GM23338 (cell line): ENCODE results near the gene ABCA1. TPM values are rescaled to one million over a fixed set of nuclear protein-coding genes. Genes with fewer than 3 reads are reported as not detected.

Experiments used
- ATAC-seq: fragments of 200-7000 bp; cut with Tn5 transposase; 3 replicates; pipeline ENCODE4 v1.9.1; 2020
- DNase-seq: peaks from one replicate; pipeline ENCODE4 v3.0.0-alpha.2; 2015; ENCODE audit warnings: low spot score
- H2AFZ ChIP-seq: fragments of 200-600 bp; sonication (generic); 2 replicates; pipeline ENCODE4 v1.8.0; 2016; ENCODE audit warnings: antibody characterized with exemption, mild to moderate bottlenecking, moderate library complexity
- H3F3A ChIP-seq: fragments of 200-600 bp; sonication (generic); replicated peaks from 2 replicates; pipeline ENCODE4 v1.8.0; 2017; ENCODE audit warnings: antibody characterized with exemption, mixed run types, low read depth
- H3K27ac ChIP-seq: fragments of 200-600 bp; sonication (generic); 2 replicates; pipeline ENCODE4 v1.6.1; 2016; ENCODE audit warnings: low read depth
- H3K27me3 ChIP-seq: fragments of 200-600 bp; sonication (generic); 2 replicates; pipeline ENCODE4 v1.8.0; 2016; ENCODE audit warnings: mild to moderate bottlenecking, mixed run types, moderate library complexity; ENCODE audit not compliant: insufficient read depth
- H3K36me3 ChIP-seq: fragments of 200-600 bp; sonication (generic); 2 replicates; pipeline ENCODE4 v1.8.0; 2016; ENCODE audit warnings: mild to moderate bottlenecking; ENCODE audit not compliant: insufficient read depth
- H3K4me1 ChIP-seq: fragments of 200-600 bp; sonication (generic); 2 replicates; pipeline ENCODE4 v1.8.0; 2016; ENCODE audit warnings: mild to moderate bottlenecking, moderate library complexity; ENCODE audit not compliant: insufficient read depth
- H3K4me2 ChIP-seq: fragments of 200-600 bp; sonication (generic); 2 replicates; pipeline ENCODE4 v1.7.1; 2017; ENCODE audit warnings: mixed run types
- H3K4me3 ChIP-seq: fragments of 200-600 bp; sonication (generic); 2 replicates; pipeline ENCODE4 v1.6.1; 2016; ENCODE audit warnings: mixed run types
- H3K79me2 ChIP-seq: fragments of 200-600 bp; sonication (generic); replicated peaks from 2 replicates; pipeline ENCODE4 v1.8.0; 2017; ENCODE audit warnings: mild to moderate bottlenecking; ENCODE audit not compliant: insufficient read depth
- H3K9me2 ChIP-seq: fragments of 200-600 bp; sonication (generic); 2 replicates; pipeline ENCODE4 v1.8.0; 2017; ENCODE audit not compliant: insufficient read depth
- H4K20me1 ChIP-seq: fragments of 200-600 bp; sonication (generic); replicated peaks from 2 replicates; pipeline ENCODE4 v1.8.0; 2017; ENCODE audit warnings: mild to moderate bottlenecking; ENCODE audit not compliant: insufficient read depth
- H3K27ac Mint-ChIP-seq: 2 replicates; pipeline ENCODE4 v1.8.0; 2020; ENCODE audit warnings: inconsistent platforms, mild to moderate bottlenecking, moderate library complexity, mixed read lengths
- H3K27me3 Mint-ChIP-seq: 3 replicates; pipeline ENCODE4 v1.8.0; 2022; ENCODE audit warnings: low read depth, mild to moderate bottlenecking, moderate library complexity, mixed read lengths, inconsistent platforms; ENCODE audit not compliant: insufficient read depth, poor library complexity
- H3K36me3 Mint-ChIP-seq: 3 replicates; pipeline ENCODE4 v1.8.0; 2021; ENCODE audit warnings: low read depth, mild to moderate bottlenecking, inconsistent platforms, moderate library complexity, mixed read lengths
- H3K4me1 Mint-ChIP-seq: 3 replicates; pipeline ENCODE4 v1.8.0; 2020; ENCODE audit warnings: mild to moderate bottlenecking, inconsistent platforms, mixed read lengths
- H3K4me3 Mint-ChIP-seq: 3 replicates; pipeline ENCODE4 v1.8.0; 2021; ENCODE audit warnings: moderate library complexity, mild to moderate bottlenecking, inconsistent platforms, mixed read lengths
- H3K9me3 Mint-ChIP-seq: 3 replicates; pipeline ENCODE4 v1.8.0; 2020; ENCODE audit warnings: moderate library complexity, mild to moderate bottlenecking, inconsistent platforms, mixed read lengths
- CREB1 ChIP-seq: fragments of 250-450 bp; sonication (Bioruptor Pico); IDR thresholded peaks from 2 replicates; pipeline ENCODE4 v1.5.0; 2020; ENCODE audit warnings: low read depth, mild to moderate bottlenecking, moderate library complexity
- EZH2 ChIP-seq: fragments of 200-600 bp; sonication (generic); IDR thresholded peaks from one replicate; pipeline ENCODE4 v1.8.0; 2017; ENCODE audit warnings: antibody characterized with exemption, mild to moderate bottlenecking, low read depth; ENCODE audit not compliant: unreplicated experiment
- EZH2phosphoT487 ChIP-seq: fragments of 200-600 bp; sonication (generic); IDR thresholded peaks from one replicate; pipeline ENCODE4 v1.8.1; 2018; ENCODE audit warnings: antibody characterized with exemption; ENCODE audit not compliant: unreplicated experiment
- JUNB ChIP-seq: IDR thresholded peaks from one replicate; pipeline ENCODE4 v1.6.1; 2016; ENCODE audit warnings: antibody characterized with exemption; ENCODE audit not compliant: unreplicated experiment
- NANOG ChIP-seq: IDR thresholded peaks from 2 replicates; pipeline ENCODE4 v1.6.1; 2016; ENCODE audit warnings: antibody characterized with exemption, borderline replicate concordance
- POLR2AphosphoS5 ChIP-seq: IDR thresholded peaks from 2 replicates; pipeline ENCODE4 v1.6.1; 2016; ENCODE audit warnings: antibody characterized with exemption, low read depth
- STAT1 ChIP-seq: IDR thresholded peaks from one replicate; pipeline ENCODE4 v1.6.1; 2016; ENCODE audit warnings: antibody characterized with exemption; ENCODE audit not compliant: unreplicated experiment
- ZNF114 ChIP-seq: fragments of 250-450 bp; sonication (Bioruptor Pico); IDR thresholded peaks from 2 replicates; pipeline ENCODE4 v1.5.0; 2020; ENCODE audit warnings: mild to moderate bottlenecking, moderate library complexity
- ZNF331 ChIP-seq: fragments of 250-450 bp; sonication (Bioruptor Pico); IDR thresholded peaks from 2 replicates; pipeline ENCODE4 v1.5.0; 2020; ENCODE audit warnings: low read depth, mild to moderate bottlenecking, moderate library complexity
- polyA plus RNA-seq: library from polyadenylated mRNA; unstranded; fragments of >200 nt; fragmentation: Nextera tagmentation; extraction: Ambion mirVana; gene quantifications from 2 replicates; pipeline ENCODE4 v1.2.1, GENCODE V29; 2016
- total RNA-seq: library from RNA; depleted of rRNA; stranded (reverse); fragments of >200 nt; shearing (Covaris generic); gene quantifications from 2 replicates; pipeline ENCODE4 v1.2.3, GENCODE V29; 2014
- TF ChIP-seq, protein P1 (sequence below), 2 experiments: fragments of 200-600 bp in 1 of 2; sonication (generic) in 1 of 2; conservative IDR thresholded peaks; 2 replicates each; pipeline versions ENCODE4 v1.5.1 to v1.6.1; 2016 to 2017; ENCODE audit warnings: antibody characterized with exemption in 2 of 2, low read depth in 2 of 2, mild to moderate bottlenecking in 2 of 2, moderate library complexity in 1 of 2
- TF ChIP-seq, protein P2 (sequence below): IDR thresholded peaks from 2 replicates; pipeline ENCODE4 v1.6.1; 2016; ENCODE audit warnings: antibody characterized with exemption
- TF ChIP-seq, protein P3 (sequence below): fragments of 250-450 bp; sonication (Bioruptor Pico); IDR thresholded peaks from 2 replicates; pipeline ENCODE4 v1.5.0; 2020; ENCODE audit warnings: mild to moderate bottlenecking, moderate library complexity
- TF ChIP-seq, protein P4 (sequence below): IDR thresholded peaks from one replicate; pipeline ENCODE4 v1.6.1; 2018; ENCODE audit warnings: antibody characterized with exemption; ENCODE audit not compliant: unreplicated experiment

The ABCA1 gene
- total and polyA plus RNA-seq, 2 experiments from 2014 or later: 1.4 to 2.8 TPM

DNA sequence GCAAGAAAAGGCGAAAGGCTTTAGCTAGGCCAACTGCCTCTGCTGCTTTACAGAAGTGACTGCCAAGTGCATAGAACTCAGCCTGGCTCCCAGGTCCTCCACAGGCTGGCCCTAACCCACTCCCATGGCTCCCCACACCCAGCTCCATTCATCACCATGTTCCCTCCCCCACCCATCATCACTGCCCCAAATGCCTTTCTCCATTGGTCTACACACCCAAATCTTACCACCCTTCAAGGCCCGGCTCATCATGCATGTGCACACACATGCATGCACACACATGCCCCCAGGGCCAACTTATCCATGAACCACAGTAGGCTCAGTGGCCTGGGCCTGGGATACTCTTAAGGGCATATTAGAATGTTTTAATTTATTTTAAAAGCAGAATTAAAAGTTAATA is 44.8 kb downstream of the ABCA1 start:
- no peak overlapping the region for H3K27ac Mint-ChIP-seq
- Histone ChIP-seq H4K20me1 (no peaks in the 10 kb centered on the region), H2AFZ (no peak overlapping the region), H3K27ac (no peak overlapping the region), H3K4me1 (peaks cover 49% of the 10 kb centered on the region), H3K9me2 (no peaks in the 10 kb centered on the region), H3K27me3 (no peaks in the 10 kb centered on the region), H3K4me2 (no peak overlapping the region), H3F3A (peaks cover 7% of the 10 kb centered on the region; the same call in 1 of the 2 replicates), H3K79me2 (no peaks in the 10 kb centered on the region), H3K4me3 (no peak overlapping the region), H3K36me3 (no peaks in the 10 kb centered on the region; the same call in 1 of the 2 replicates)
- TF ChIP-seq CREB1 (CRISPR knock-in tag) (no peak), ZNF114 (CRISPR knock-in tag) (no peak), ZNF331 (CRISPR knock-in tag) (no peak), JUNB (no peak), POLR2AphosphoS5 (no peak), EZH2phosphoT487 (no peak), NANOG (no peak), STAT1 (no peak), EZH2 (no peak)
- TF ChIP-seq, protein P1, sequence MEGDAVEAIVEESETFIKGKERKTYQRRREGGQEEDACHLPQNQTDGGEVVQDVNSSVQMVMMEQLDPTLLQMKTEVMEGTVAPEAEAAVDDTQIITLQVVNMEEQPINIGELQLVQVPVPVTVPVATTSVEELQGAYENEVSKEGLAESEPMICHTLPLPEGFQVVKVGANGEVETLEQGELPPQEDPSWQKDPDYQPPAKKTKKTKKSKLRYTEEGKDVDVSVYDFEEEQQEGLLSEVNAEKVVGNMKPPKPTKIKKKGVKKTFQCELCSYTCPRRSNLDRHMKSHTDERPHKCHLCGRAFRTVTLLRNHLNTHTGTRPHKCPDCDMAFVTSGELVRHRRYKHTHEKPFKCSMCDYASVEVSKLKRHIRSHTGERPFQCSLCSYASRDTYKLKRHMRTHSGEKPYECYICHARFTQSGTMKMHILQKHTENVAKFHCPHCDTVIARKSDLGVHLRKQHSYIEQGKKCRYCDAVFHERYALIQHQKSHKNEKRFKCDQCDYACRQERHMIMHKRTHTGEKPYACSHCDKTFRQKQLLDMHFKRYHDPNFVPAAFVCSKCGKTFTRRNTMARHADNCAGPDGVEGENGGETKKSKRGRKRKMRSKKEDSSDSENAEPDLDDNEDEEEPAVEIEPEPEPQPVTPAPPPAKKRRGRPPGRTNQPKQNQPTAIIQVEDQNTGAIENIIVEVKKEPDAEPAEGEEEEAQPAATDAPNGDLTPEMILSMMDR (conservative IDR thresholded peaks at IDR 0.05; ENCODE audit: low read depth in 2 of 2): no peak
- TF ChIP-seq, protein P2, sequence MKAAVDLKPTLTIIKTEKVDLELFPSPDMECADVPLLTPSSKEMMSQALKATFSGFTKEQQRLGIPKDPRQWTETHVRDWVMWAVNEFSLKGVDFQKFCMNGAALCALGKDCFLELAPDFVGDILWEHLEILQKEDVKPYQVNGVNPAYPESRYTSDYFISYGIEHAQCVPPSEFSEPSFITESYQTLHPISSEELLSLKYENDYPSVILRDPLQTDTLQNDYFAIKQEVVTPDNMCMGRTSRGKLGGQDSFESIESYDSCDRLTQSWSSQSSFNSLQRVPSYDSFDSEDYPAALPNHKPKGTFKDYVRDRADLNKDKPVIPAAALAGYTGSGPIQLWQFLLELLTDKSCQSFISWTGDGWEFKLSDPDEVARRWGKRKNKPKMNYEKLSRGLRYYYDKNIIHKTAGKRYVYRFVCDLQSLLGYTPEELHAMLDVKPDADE: no peak
- TF ChIP-seq, protein P3, sequence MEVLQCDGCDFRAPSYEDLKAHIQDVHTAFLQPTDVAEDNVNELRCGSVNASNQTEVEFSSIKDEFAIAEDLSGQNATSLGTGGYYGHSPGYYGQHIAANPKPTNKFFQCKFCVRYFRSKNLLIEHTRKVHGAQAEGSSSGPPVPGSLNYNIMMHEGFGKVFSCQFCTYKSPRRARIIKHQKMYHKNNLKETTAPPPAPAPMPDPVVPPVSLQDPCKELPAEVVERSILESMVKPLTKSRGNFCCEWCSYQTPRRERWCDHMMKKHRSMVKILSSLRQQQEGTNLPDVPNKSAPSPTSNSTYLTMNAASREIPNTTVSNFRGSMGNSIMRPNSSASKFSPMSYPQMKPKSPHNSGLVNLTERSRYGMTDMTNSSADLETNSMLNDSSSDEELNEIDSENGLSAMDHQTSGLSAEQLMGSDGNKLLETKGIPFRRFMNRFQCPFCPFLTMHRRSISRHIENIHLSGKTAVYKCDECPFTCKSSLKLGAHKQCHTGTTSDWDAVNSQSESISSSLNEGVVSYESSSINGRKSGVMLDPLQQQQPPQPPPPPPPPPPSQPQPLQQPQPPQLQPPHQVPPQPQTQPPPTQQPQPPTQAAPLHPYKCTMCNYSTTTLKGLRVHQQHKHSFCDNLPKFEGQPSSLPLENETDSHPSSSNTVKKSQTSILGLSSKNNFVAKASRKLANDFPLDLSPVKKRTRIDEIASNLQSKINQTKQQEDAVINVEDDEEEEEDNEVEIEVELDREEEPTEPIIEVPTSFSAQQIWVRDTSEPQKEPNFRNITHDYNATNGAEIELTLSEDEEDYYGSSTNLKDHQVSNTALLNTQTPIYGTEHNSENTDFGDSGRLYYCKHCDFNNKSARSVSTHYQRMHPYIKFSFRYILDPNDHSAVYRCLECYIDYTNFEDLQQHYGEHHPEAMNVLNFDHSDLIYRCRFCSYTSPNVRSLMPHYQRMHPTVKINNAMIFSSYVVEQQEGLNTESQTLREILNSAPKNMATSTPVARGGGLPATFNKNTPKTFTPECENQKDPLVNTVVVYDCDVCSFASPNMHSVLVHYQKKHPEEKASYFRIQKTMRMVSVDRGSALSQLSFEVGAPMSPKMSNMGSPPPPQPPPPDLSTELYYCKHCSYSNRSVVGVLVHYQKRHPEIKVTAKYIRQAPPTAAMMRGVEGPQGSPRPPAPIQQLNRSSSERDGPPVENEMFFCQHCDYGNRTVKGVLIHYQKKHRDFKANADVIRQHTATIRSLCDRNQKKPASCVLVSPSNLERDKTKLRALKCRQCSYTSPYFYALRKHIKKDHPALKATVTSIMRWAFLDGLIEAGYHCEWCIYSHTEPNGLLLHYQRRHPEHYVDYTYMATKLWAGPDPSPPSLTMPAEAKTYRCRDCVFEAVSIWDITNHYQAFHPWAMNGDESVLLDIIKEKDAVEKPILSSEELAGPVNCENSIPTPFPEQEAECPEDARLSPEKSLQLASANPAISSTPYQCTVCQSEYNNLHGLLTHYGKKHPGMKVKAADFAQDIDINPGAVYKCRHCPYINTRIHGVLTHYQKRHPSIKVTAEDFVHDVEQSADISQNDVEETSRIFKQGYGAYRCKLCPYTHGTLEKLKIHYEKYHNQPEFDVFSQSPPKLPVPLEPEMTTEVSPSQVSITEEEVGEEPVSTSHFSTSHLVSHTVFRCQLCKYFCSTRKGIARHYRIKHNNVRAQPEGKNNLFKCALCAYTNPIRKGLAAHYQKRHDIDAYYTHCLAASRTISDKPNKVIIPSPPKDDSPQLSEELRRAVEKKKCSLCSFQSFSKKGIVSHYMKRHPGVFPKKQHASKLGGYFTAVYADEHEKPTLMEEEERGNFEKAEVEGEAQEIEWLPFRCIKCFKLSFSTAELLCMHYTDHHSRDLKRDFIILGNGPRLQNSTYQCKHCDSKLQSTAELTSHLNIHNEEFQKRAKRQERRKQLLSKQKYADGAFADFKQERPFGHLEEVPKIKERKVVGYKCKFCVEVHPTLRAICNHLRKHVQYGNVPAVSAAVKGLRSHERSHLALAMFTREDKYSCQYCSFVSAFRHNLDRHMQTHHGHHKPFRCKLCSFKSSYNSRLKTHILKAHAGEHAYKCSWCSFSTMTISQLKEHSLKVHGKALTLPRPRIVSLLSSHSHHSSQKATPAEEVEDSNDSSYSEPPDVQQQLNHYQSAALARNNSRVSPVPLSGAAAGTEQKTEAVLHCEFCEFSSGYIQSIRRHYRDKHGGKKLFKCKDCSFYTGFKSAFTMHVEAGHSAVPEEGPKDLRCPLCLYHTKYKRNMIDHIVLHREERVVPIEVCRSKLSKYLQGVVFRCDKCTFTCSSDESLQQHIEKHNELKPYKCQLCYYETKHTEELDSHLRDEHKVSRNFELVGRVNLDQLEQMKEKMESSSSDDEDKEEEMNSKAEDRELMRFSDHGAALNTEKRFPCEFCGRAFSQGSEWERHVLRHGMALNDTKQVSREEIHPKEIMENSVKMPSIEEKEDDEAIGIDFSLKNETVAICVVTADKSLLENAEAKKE (CRISPR knock-in tag): no peak
- TF ChIP-seq, protein P4, sequence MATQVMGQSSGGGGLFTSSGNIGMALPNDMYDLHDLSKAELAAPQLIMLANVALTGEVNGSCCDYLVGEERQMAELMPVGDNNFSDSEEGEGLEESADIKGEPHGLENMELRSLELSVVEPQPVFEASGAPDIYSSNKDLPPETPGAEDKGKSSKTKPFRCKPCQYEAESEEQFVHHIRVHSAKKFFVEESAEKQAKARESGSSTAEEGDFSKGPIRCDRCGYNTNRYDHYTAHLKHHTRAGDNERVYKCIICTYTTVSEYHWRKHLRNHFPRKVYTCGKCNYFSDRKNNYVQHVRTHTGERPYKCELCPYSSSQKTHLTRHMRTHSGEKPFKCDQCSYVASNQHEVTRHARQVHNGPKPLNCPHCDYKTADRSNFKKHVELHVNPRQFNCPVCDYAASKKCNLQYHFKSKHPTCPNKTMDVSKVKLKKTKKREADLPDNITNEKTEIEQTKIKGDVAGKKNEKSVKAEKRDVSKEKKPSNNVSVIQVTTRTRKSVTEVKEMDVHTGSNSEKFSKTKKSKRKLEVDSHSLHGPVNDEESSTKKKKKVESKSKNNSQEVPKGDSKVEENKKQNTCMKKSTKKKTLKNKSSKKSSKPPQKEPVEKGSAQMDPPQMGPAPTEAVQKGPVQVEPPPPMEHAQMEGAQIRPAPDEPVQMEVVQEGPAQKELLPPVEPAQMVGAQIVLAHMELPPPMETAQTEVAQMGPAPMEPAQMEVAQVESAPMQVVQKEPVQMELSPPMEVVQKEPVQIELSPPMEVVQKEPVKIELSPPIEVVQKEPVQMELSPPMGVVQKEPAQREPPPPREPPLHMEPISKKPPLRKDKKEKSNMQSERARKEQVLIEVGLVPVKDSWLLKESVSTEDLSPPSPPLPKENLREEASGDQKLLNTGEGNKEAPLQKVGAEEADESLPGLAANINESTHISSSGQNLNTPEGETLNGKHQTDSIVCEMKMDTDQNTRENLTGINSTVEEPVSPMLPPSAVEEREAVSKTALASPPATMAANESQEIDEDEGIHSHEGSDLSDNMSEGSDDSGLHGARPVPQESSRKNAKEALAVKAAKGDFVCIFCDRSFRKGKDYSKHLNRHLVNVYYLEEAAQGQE: no peak
- H3K9me3 Mint-ChIP-seq: no peaks in the 10 kb centered on the region
- peaks cover 7% of the 10 kb centered on the region for H3K27me3 Mint-ChIP-seq
- H3K4me3 Mint-ChIP-seq: no peak overlapping the region
- no peak for ATAC-seq
- DNase-seq: no peak
- H3K4me1 Mint-ChIP-seq: peaks cover 66% of the 10 kb centered on the region
- peaks cover 65% of the 10 kb centered on the region for H3K36me3 Mint-ChIP-seq
